GM18499 (cell line): ENCODE data around the gene BTF3.

Source experiments
- ATAC-seq: cut with Tn5 transposase; IDR thresholded peaks from one replicate; pipeline ENCODE4 v1.9.1; 2021; ENCODE audit warnings: moderate number of reproducible peaks; ENCODE audit not compliant: insufficient read depth, unreplicated experiment

The BTF3 gene

GRCh38 chr5:73519531-73520283, 21.5 kb downstream of the BTF3 start:
- ATAC-seq = peak; percentile 87

GRCh38 chr5:73522989-73523388, 24.7 kb downstream of the BTF3 start:
- no peak for ATAC-seq

DNA sequence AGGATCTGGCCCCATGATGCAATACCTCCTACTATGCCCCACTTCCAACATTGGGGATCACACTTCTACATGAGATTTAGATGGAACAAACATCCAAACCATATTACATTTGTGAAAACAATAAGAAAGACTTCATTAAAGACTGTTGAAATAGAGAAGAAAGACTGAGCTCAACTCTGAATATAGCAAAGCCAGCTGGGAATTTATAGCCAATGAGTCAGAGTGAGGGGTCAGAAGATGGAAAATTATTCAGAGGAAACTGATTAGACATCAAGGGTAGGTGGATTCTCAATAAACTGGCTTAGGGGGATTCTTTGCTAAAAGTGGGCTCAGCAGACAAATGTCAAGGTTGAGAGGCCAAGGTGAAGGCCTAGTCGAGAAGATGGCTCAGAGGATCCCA, 25.6 kb downstream of the BTF3 start:
- ATAC-seq = no peak

- no peak for ATAC-seq
Observed at GRCh38 chr5:73525606-73526203, 27.5 kb downstream of the BTF3 start.

- no peak for ATAC-seq
Observed at GRCh38 chr5:73528248-73528647, 30.0 kb downstream of the BTF3 start.

DNA sequence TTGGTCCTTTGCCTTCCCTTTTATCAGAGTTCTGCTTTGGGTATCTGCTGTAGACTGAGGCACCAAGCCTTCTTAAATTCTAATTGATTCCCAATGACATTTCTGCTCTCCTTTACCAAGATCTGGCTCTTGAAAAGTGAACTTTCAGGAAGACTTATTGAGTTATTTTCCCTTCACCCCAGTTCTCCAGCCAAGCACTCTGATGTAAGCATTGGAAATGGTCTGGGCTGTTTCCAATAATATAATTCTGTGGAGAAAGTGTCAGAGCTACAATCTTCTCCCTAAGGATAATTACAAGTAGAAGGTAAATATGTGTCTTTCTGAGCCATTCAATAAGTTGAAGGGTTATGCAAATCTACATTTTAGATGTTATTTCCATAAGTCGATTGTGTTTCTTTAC, 30.8 kb downstream of the BTF3 start:
- no peak for ATAC-seq

DNA sequence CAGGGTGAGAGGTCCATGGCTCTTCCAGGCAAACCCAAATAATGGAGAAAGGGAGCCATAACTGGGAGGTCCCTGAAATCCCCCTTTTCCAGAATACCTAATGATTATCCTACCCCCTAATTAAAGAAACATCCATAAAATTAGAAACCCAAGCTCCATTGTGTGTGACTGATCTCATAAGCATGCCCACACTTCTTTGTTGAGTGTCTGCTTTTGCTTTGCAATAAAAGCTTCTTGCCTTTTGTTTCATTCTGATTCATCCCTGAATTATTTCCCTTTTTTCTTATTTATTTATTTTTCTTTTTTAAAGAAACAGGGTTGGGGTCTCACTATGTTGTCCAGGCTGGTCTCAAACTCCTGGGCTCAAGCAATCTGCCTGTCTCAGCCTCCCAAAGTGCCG, 33.1 kb downstream of the BTF3 start:
- no peak for ATAC-seq

DNA sequence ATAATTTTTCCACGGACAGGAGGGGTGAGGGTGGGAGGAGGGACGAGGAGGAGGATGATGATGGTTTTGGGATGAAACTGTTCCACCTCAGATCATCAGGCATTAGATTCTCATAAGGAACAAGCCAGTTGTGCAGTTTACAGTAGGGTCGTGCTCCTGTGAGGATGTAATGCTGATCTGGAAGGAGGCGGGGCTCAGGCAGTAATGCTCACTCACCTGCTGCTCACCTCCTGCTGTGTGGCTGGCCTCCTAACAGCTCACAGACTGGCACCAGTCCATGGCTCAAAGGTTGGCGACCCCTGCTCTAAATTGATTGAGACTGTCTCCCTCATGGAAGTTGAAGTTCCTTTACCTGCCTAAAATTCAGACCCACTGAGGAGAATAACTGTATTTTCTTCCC, 34.0 kb downstream of the BTF3 start:
- no peak for ATAC-seq

- no peak for ATAC-seq
Observed at GRCh38 chr5:73534011-73534644, 35.9 kb downstream of the BTF3 start.

- ATAC-seq = no peak
Observed at GRCh38 chr5:73534971-73535370, 36.7 kb downstream of the BTF3 start.

DNA sequence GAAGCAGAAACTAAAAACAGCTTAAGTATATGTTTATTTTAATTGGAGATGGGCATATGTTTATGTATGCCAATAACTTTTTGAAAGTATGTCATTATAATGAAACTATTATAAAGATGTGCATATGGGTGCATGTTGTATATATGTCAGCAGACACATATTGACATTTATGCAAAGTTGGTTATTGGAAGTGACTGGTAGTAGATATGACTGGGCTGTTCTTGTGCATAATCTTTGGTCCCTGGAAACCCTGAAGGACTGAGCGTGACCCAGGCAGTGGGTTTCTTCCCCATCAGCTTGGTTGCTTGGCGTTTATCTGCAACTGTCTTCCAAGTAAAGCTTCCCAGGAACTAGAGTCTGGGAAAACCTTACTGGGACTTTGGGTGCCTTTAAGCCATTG, 41.5 kb downstream of the BTF3 start:
- ATAC-seq = no peak

DNA sequence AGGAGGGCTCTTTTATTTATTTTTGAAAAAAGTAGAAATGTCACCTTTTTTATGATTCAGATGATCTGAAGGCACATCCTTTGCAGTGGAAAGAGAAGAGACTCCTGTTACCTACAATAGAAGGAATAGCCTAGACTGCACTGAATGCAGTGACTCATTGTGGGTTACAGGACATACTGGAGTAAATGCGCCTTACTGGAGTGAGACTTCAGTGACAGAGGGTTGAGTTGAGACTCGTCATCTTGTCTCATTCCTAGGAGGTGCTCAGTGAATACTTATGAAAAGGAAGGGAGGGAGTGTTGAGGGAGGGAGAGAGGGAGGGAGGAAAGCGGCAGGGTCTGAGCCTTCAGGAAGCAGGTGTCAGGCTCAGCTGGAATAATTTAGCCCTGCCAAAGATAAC, 42.0 kb downstream of the BTF3 start:
- no peak for ATAC-seq

- no peak for ATAC-seq
Observed at GRCh38 chr5:73542020-73542419, 43.8 kb downstream of the BTF3 start.

DNA sequence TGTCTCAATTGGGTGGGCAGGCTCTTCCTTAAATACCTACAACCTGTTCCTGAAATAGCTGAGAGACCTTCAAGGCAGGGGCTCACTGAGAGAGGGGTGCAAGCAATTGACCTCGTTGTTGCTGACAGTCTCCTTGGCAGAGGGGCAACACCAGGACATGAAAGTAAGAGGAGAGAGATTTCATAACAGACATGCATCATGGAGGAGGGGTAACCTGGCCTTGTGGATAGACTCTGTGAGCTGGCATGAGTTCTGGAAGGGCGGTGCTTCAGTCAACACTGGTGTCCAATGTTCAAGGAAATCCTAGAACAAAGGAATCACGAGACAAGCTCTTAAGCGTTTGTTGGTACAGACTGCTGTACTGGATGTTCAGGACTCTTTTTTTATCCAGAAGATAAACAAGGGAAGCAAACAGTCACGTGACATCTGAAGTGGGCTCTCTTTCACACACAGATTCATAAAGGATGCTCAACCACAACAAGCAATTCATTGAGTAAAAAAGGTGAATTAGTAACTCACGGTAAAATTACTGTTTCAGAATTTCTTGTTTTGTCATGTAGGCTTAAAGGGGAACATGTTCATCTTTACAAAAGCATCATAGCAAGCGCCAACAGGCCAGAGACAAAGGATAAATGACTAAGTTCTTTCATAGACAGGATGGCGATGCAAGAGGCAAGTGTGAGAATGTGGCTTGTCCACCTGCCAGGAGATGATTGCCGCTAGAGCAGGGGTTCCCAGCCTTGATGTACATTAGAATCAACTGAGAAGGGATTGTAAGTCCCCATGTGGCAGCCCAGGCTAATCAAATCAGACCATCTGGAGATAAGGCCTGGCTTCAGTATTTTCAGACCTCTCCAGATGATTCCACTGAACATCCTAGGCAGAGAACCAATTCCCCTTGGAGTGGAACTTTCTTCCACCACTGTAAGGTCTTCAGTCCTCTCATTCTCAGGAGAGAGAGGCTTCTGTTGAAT, 46.5 kb downstream of the BTF3 start:
- ATAC-seq = no peak

GRCh38 chr5:73545403-73545779, 47.1 kb downstream of the BTF3 start:
- no peak for ATAC-seq

GRCh38 chr5:73550016-73550415, 51.8 kb downstream of the BTF3 start:
- ATAC-seq = no peak

GRCh38 chr5:73552642-73553041, 54.4 kb downstream of the BTF3 start:
- ATAC-seq = no peak
